HG03457 (cell line): ENCODE measurements around the gene UQCRQ.
"Not testable (repeated sequence)": the region's sequence is repeated elsewhere in the genome, so short reads cannot be mapped to it uniquely, and the experiment has no call there.

Experiments used
- ATAC-seq: cut with Tn5 transposase; IDR thresholded peaks from one replicate; pipeline ENCODE4 v1.9.1; 2021; ENCODE audit warnings: moderate number of reproducible peaks; ENCODE audit not compliant: unreplicated experiment

Gene UQCRQ

DNA sequence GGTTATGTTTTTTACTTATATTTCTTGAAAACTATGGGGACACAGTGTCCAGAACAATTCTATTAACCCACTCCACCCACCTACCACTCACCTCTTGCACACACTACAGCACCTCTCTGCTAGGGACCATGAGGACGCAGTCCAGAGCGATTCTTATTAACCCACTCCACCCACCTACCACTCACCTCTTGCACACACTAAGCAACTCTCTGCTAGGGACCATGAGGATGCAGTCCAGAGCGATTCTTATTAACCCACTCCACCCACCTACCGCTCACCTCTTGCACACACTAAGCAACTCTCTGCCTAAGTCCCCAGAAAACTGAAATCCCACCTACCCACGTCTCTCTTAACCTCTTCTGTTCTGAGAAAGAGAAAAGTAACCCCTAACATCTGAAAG, 33.8 kb upstream of the UQCRQ start:
- ATAC-seq, result no peak

DNA sequence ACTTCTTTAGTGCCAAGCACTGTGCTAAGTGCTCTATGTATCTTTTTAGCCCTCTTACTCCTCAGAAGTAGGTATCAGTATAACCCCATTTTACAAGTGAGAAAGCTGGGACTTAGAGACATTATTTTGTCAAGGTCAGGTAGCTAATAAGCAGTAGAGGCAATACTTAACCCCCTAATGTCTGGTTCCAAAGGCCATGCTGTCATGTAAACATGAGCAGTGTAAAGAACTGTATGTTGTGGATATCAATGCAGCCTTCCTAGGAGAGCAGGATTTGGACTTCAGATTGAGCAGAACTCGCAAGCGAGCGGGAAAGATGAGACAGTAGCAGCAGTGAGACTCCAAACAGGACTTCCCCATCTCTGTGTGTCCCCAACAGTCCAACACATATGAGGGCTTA, 32.4 kb upstream of the UQCRQ start:
- ATAC-seq, result no peak

DNA sequence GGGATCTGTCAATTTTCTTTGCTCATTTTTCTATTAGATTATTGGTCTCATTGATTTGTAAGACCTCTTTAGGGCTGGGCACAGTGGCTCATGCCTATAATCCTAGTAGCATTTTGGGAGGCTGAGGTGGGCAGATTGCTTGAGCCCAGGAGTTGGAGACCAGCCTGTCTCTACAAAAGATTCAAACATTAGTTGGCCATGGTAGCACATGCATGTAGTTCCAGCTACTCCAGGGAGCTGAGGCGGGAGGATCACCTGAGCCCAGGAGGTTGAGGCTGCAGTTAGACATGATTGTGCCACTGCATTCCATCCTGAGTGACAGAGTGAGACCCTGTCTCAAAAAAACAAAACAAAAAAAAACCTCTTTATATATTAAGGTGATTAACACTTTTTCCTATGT, 29.6 kb upstream of the UQCRQ start:
- no peak for ATAC-seq

DNA sequence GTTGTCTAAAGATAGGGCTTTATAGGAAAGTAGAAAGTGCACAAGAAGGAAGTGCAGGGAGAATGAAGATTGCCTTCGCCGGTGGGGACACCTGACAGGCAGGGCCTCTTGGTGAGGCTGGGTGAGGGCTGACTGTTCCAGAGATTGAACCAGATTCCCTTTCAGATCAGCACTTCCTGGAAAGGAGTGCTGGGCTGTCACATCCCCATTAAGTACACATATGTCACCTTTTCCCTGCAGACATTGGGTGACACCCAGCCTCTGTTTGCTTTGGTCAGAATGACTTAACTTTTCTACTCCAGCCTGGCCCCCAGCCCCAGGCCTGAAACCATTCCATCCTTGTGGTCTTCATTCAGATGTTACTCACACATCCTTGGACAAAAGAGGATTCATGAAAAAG, 28.6 kb upstream of the UQCRQ start:
- no peak for ATAC-seq

DNA sequence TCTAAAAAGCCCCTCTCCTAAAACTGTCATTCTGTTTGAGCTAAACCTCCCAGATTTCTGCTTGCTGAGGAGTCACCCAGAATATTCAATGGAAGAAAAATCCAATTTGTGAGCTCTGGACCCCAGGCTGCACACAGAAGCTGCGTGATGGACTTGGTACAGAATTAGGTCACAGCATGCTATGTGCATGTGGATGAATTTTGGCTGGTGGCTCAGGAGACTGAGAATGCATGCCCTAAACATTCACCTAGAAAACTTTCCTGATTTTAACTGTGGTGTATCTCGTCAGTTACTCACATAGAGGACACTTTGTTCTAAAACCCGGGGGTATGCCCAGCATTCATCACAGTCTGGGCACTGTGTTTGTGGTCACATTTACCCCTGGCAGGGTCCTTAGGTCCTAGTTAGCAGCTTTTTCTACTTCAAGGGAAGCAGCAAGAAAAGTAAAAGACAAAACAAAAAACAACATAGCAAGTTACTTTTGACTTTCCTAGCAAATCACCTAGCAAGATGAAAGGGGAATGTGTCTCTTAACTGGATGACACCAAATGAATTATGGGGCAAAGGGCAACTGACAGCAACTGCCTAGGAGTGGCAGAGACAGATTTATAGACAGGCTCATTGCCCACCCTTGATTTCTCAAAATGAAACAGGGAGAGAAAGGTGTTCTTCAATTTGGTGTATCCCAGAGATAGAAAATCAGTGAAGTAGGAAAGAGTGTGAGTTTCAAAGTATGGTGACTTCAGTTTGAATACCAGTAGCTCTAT, 27.7 kb upstream of the UQCRQ start:
- ATAC-seq, result no peak

DNA sequence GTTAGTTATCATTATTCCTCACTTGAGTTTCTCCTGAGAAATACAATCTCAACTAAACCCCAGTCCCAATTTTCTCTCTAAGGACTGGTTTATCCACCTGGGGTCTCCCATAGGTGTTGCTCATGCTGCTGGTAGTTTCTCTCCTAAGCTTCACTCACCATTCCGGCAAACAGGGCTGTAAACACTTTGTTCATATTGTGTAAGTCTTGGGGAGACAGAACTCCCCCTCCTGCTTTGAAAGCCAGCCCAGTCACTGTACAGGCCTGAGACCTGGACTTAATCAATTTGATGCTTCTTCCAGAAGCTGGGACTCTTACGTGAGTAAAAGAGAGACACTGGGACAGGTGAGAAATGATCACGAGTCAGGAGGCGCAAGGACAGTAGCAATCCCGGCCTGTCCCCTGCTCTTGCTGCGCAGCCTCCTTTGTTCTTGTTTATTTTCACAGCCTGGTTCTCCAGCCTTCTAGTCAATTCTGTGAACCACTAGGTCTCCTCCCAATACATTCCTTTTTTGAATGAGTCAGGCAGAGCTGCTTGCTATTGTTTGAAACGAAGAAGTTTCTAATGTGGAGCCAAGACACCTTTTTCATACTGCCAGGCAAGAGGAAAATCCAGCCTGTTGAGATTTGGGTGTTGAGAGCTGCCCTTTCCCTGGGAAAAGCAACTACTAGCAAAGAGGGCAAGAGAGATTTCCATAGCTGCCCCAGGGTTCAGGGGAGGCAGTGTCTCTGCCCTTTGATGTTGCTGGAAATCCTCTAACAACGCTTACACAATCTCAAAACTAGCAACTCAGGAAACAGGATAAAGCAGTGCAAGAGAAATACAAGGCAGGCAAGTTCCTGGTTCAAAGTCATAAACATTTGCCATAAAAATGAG, 26.8 kb upstream of the UQCRQ start:
- no peak for ATAC-seq

DNA sequence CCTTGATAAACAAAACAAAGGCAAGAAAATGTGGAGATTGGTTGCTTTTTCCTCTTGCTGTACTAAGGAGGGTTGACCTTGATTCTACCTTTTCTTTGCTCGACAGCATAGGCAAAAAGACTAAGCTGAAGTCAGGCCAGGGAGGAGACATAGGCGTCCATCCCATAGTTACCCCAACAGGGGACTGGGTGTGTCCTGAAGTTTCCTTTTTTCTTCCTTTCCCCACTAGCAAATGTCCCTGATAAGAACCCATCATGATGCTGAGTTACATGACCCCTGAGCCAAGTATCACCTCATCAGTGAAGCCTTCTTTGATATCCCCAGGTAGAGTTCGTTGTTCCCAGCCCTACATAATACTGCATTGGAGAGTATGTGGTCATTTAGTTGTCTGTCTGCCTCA, 26.1 kb upstream of the UQCRQ start:
- no peak for ATAC-seq

DNA sequence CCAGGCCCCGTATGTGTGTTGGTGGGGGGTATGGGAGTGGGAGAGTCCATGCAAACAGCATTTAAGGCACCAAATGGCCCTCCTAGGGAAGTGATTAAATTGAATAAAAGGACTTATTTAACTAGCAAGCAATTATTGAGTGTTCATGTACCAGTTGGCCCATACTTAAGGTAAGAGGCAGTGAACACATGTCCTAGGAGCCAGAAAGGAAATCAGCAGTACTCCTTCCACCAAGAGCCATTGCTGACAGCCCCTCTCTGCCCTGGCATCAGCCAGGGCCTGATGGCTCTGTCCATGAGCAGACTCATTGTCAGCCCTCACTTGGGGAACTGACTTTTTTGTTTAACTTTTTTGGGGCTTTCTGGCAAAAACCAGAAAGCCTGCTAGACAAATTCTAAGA, 25.5 kb upstream of the UQCRQ start:
- ATAC-seq, result no peak

DNA sequence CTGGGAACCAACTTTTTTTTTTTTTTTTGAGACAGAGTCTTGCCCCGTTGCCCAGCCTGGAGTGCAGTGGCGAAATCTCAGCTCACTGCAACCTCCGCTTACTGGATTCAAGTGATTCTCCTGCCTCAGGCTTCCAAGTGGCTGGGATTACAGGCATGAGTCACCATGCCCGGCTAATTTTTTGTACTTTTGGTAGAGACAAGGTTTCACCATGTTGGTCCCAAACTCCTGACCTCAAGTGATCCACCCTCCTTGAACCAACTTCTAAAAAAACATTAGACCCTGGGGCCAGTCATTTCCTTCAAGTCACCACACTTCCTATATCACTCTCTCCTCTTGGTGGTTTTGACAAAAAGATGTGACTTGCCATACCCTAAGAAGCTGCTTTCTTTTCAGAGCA, 25.1 kb upstream of the UQCRQ start:
- no peak for ATAC-seq

DNA sequence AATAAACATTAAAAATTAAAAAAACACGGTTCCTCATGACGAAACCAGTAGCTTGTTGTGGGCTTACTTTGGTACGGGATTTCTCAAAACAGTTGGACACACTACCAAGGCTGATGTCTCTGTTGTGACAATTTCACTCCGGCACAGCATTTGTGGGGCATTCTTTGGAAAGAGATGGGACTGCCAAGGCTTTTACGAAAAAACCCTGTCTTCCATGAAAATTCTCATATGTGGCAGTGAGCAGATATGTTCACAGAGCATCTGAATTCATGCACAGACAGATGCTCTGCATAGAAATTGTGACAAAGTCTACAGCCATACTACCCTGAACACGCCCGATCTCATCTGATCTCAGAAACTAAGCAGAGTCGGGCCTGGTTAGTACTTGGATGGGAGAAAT, 18.2 kb upstream of the UQCRQ start:
- no peak for ATAC-seq

DNA sequence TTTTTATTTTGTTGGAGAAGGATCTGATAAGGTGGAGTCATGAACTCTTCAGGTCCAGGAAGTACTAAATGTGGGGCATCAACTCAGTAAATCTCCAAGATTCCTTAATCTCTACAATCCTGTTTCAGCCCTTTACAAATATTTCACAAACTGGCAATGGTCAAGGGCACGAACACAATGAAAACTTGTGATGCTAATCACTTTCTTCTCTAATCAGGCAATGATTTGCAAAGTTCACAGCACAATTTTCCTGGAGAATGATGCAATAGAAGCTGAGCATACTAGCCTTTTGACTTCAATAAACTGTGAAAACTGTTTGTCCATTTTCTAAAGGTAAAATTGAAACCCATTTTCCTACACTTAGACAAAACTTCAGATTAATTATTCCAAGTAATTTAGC, 17.1 kb upstream of the UQCRQ start:
- ATAC-seq, result no peak

DNA sequence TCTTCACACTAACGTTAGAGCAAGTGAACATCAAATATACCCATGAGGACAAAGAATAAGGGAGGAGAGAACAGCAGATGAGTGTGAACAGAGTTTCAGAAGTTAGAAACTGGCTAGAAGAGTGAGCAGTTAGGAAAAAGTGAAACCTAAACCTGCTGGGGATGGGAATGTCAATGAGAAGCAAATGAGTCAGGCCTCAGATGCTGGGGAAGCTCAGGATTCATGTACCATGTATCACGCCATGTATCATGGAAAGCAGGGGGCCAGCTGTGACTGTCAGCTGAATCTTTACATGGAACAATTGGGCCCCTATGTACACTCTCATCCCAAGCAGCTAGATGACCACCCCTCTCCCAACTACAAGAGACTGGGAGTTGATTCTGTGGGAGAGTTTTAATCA, 16.4 kb upstream of the UQCRQ start:
- ATAC-seq, result no peak

DNA sequence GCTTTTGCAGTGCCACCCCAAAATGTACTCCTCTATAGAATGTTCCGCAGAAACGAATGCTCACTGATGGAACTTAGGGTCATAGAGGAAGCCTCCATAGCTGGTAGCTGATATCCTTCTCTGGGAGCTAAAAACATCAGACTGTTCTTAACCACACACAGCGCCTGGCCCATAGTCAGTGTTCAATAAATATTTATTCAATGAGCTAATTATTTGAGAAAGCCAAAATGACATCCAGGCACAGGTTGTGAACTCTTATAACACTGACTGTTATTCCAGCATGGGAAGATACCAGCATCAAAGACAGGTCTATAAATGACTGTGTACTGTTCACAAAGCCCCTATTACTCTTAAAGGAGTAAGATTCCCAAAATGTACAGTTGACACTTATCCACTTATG, 13.1 kb upstream of the UQCRQ start:
- no peak for ATAC-seq

DNA sequence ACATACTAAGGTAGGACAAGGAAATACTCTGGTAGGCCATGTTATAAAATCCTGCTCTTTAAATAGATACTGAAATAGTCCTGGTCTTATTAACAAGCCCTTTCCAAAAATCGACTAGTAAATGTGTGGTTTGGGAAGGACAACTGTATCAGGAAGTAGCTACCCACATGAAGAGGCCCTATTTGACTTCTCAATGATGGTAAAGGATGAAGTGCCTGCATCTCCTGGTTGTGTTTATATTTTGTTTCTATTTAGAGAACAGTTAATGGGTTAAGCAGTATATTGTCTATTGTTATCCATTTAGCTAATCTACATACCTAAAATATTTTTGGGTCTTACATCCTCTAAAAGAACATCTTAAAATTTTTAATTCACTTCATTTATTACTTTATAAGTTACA, 12.7 kb upstream of the UQCRQ start:
- ATAC-seq, result no peak

DNA sequence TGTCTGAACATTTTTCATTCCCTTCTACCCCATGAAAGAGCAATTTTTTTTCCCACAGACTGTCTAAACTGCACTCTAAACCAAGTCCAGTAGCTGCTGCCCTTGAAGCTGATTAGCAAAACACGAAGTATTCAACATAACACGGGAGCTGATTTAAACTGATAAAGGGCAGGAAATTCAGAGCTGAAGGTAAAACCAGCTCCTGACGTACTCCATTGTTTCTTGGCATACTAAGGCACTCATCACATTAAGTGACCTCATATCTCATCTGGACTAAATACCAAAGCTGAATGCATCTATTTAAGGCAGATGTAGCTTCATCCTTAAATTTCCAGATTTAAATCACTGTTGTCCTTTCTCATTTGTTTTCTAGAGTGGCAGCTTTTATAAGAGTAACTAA, 12.1 kb upstream of the UQCRQ start:
- no peak for ATAC-seq

DNA sequence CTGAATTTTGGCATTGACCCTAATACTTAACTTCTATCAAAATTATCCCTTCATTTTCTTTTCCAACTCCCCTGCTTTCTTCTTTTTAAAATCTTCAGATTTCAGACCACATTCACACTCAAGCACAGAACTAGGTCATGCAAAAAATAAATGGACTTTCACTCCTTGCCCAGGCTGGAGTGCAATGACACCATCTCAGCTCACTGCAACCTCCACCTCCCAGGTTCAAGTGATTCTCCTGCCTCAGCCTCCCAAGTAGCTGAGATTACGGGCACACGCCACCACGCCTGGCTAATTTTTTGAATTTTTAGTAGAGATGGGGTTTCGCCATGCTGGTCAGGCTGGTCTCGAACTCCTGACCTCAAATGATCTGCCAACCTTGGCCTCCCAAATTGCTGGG, 11.4 kb upstream of the UQCRQ start:
- ATAC-seq, result not testable (repeated sequence)

DNA sequence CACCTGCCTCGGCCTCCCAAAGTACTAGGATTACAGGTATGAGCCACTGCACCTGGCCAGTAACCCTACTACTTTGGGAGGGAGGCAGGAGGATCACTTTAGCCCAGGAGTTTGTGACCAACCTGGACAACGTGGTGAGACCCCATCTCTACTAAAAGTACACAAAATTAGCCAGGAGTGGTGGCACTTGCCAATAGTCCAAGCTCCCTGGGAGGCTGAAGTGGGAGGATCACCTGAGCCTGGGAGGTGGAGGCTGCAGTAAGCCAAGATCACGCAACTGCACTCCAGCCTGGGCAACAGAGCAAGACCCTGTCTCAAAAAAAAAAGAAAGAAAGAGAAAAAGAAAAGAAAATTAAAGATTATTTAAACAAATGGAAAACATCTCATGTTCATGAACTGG, 10.4 kb upstream of the UQCRQ start:
- ATAC-seq, result no peak

DNA sequence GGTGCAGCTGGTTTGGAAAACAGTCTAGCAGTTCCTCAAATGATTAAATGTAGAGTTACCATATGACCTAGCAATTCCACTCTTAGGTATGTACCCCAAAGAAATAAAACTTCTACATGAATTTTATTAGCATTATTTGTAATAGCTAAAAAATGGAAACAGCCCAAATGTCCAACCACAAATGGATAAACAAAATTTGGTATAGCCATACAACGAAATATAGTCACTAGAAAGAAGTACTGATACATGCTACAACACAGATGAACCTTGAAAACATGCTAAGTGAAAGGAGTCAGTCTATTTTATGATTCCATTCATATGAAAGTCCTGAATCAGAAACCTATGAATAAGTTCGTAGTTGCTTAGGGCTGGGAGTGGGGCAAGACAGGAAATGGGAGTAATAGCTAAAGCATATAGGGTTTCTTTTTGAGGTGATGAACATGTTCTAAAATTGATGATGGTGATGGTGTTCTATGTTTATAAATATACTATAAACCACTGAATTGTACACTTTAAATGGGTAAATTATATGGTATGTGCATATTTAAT, 6.5 kb upstream of the UQCRQ start:
- no peak for ATAC-seq

DNA sequence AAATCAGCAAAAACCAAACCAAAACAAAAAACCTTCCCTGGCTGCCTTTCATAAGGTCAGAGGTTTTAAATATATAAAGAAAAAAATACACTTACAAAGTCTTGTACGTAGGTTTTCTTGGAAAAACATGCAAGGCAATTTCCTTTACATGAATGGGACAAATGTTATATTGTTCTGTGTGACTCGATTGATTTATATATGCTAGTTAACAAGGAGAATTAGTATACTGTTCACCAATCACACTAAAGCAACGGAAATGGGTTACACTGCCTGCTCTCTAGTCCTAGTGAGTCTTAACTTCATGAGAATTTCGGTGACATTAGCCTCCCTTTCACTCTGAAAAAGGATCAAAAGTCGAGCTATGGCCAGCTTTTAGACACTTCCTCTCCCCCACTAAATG, 5.7 kb upstream of the UQCRQ start:
- no peak for ATAC-seq

DNA sequence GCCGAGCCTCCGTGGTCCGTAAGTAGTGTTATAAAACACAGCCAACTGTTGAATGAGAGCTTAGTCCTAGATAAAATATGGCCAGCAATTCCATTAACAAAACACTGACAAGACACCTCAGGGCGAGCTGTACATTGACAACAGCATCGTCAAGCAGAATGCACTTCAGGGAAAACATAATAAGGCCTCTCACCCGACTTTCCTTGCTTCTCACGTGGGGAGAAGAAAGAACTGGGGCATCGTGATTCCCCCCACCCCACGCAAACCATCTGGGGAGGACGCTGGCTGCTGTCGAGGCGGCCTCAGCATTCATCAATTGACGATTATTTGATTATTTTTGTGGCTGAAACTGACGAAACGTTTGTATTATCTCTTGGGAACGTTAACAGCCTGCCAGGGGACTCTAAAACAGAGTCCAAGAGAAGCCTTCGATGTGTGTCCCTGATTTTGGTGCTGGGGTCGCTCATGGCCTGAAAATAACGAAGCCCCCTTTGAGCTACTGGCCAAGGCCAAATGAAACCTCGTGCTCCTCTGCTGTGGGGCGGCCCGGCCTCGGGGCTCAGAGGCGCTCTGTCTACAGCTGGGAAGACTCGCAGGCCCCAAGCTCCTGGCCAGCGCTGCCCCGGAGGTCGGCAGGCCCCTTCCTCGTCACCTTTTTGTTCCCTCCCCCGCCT, 637 bp upstream of the UQCRQ start:
- ATAC-seq, result no peak

DNA sequence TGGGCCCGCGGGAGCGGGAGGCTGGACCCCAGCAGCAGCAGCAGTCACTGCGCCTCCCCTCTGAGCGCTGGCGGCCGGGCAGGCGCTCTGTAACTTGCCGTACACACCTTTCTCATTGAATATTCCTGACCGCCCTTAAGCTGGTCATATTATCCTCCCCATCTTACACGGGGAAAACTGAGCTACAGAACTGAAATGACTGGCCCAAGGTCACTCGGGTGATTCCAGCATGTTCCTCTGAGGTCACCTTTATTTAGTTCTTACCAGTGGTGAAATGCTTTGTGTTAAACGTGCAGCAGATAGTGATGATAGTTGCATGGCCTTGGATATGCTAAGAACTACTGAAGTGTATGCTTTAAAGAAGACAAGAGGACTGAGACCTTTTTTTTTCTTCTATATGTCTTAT, 607 bp downstream of the UQCRQ start:
- ATAC-seq, result peak; percentile 1

DNA sequence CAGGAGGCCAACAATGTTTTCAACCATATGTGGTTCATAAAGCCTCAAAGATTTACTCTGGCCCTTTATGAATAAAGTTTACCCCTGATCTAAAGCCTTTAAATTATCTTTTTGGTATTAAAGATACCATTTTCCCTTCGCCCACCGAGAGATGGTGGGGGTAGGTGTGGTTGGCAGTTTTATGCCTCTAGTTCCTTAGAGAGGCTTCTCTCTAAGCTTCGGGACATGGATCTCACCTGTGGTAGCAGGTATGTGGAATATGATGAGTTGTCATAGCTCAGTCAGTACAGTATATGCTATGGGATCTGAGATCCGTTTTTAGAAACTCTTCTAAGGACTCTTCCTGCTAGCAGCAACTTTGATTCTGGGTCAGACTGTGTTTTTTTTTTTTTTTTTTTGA, 2.3 kb downstream of the UQCRQ start:
- ATAC-seq, result no peak
